Measurements from ENCODE around the gene TICRR.

- no peak for TF ChIP-seq GATA2 (IDR thresholded peaks at IDR 0.05; ENCODE audit: low read depth, low read length)
- TF ChIP-seq GATA3 (IDR thresholded peaks at IDR 0.05; ENCODE audit: low read depth, low read length) = no peak
Observed at GRCh38 chr15:89649013-89649625, 73.8 kb downstream of the TICRR start.

Data from SH-SY5Y (cell line).